ENCODE results near the gene CYP26C1. TPM values are rescaled to one million over a fixed set of nuclear protein-coding genes. Genes with fewer than 3 reads are reported as not detected.

Gene CYP26C1
- polyA plus RNA-seq, 1 donor from 2014 or later: not detected

- Histone ChIP-seq H3K9ac (ENCODE audit: low read length) (peak within 1 kb of the TSS; percentile 26), H2AFZ (ENCODE audit: low read depth, low read length) (peak within 1 kb of the TSS; percentile 14)
- TF ChIP-seq REST (IDR thresholded peaks at IDR 0.05; ENCODE audit: borderline replicate concordance) (no peak), EP300 (conservative IDR thresholded peaks at IDR 0.05; ENCODE audit: poor library complexity, severe bottlenecking) (no peak), POLR2AphosphoS5 (IDR thresholded peaks at IDR 0.05) (peak; percentile 69), SMC3 (conservative IDR thresholded peaks at IDR 0.05; ENCODE audit: poor library complexity) (no peak)
These were observed 13.0 kb downstream of the CYP26C1 start, which contains the start of gene CYP26A1 for GRCh38 chr10:93073539-93074146. TSS of gene CYP26A1 (plus strand) at chr10:93073893. CDS start at chr10:93073935, 42 bp downstream.

GRCh38 chr10:93074147-93074596 lies 13.6 kb downstream of the CYP26C1 start:
- Histone ChIP-seq H3K36me3 (ENCODE audit: insufficient read depth, low read length) (no peaks in the 10 kb centered on the region), H3K9me2 (ENCODE audit: insufficient read depth, low read length) (no peaks in the 10 kb centered on the region), H3F3A (ENCODE audit: insufficient read depth, low read length, poor library complexity, severe bottlenecking) (no peaks in the 10 kb centered on the region), H3K27me3 (ENCODE audit: insufficient read depth, low read depth, low read length) (peaks cover 94% of the 10 kb centered on the region), H3K79me2 (replicated peaks; ENCODE audit: insufficient read depth, low read length) (no peaks in the 10 kb centered on the region), H3K9me3 (ENCODE audit: low read length) (no peaks in the 10 kb centered on the region), H3K4me2 (ENCODE audit: low read length) (peak overlapping the region; percentile 94), H3K27ac (ENCODE audit: low read length) (no peak overlapping the region), H3K4me3 (ENCODE audit: low read length) (peak overlapping the region; percentile 80), H4K20me1 (ENCODE audit: insufficient read depth) (no peaks in the 10 kb centered on the region), H3K9ac (ENCODE audit: low read length) (peak overlapping the region; percentile 26), H2AFZ (ENCODE audit: low read depth, low read length) (peak overlapping the region; percentile 14)
- TF ChIP-seq SMC3 (conservative IDR thresholded peaks at IDR 0.05; ENCODE audit: poor library complexity): peak; percentile 22
- TF ChIP-seq CTCF (IDR thresholded peaks at IDR 0.05; ENCODE audit: poor library complexity, severe bottlenecking): peak; percentile 38
- TF ChIP-seq EP300 (conservative IDR thresholded peaks at IDR 0.05; ENCODE audit: poor library complexity, severe bottlenecking): no peak
- TF ChIP-seq RAD21 (conservative IDR thresholded peaks at IDR 0.05): no peak
- TF ChIP-seq REST (IDR thresholded peaks at IDR 0.05; ENCODE audit: borderline replicate concordance): no peak
- no peak for TF ChIP-seq TAF1 (IDR thresholded peaks at IDR 0.05; ENCODE audit: low read depth)

More at GRCh38 chr10:93073539-93074146, 13.0 kb downstream of the CYP26C1 start, which contains the start of gene CYP26A1:
- Histone ChIP-seq H3K79me2 (replicated peaks; ENCODE audit: insufficient read depth, low read length) (no peaks in the 10 kb centered on the region), H3K27me3 (ENCODE audit: insufficient read depth, low read depth, low read length) (peaks cover 100% of the 10 kb centered on the region), H3K9me2 (ENCODE audit: insufficient read depth, low read length) (no peaks in the 10 kb centered on the region), H3F3A (ENCODE audit: insufficient read depth, low read length, poor library complexity, severe bottlenecking) (no peaks in the 10 kb centered on the region), H3K4me2 (ENCODE audit: low read length) (peak within 1 kb of the TSS; percentile 94), H3K4me3 (ENCODE audit: low read length) (peak within 1 kb of the TSS; percentile 80), H4K20me1 (ENCODE audit: insufficient read depth) (no peaks in the 10 kb centered on the region), H3K9me3 (ENCODE audit: low read length) (no peaks in the 10 kb centered on the region), H3K36me3 (ENCODE audit: insufficient read depth, low read length) (no peaks in the 10 kb centered on the region), H3K27ac (ENCODE audit: low read length) (no peak within 1 kb of the TSS)

All from neural cell (in vitro differentiated cells).